Measurements from ENCODE around the gene ZNF358. TPM values are rescaled to one million over a fixed set of nuclear protein-coding genes. Genes with fewer than 3 reads are reported as not detected.

Gene ZNF358
- total RNA-seq (10 to 100 TPM in 1 of 5 donors, 1 to 10 TPM in 4; 4.3 to 10.3 (median 8.5) TPM), total RNA-seq (0.58 to 8.9 (median 3.3) reads per million in 29 experiments)
- total RNA-seq (2013): 3.6 TPM

- peak in 5 of 35 experiments; percentile 12 to 47 (median 37) for DNase-seq
- Mint-ChIP-seq H3K4me3 (peak within 1 kb of the TSS; percentile 77 to 86 (median 80)), H3K36me3 (no peaks in the 10 kb centered on the region), H3K27me3 (peaks cover 5 to 34% of the 10 kb centered on the region in 2 donors), H3K27ac (peak within 1 kb of the TSS; percentile 5 to 75), H3K9me3 (no peaks in the 10 kb centered on the region), H3K4me1 (peaks cover 9 to 21% (median 17%) of the 10 kb centered on the region in 3 donors)
- Histone ChIP-seq H3K4me1 (ENCODE audit: control insufficient read depth in 1 of 2, extremely low read depth in 1 of 2, insufficient read depth in 2 of 2, low read length in 2 of 2) (peaks cover 0 to 12% of the 10 kb centered on the region in 2 experiments), H3K27me3 (replicated peaks in 1 of 2; ENCODE audit: control insufficient read depth in 2 of 2, extremely low read depth in 1 of 2, insufficient read depth in 2 of 2, low read length in 1 of 2) (peaks cover 2 to 34% of the 10 kb centered on the region in 2 experiments), H3K27ac (ENCODE audit: low read length) (no peak within 1 kb of the TSS), H3K36me3 (ENCODE audit: control insufficient read depth in 2 of 2, extremely low read depth in 1 of 2, insufficient read depth in 1 of 2, low read length in 1 of 2) (no peaks in the 10 kb centered on the region), H3K9me3 (no peaks in the 10 kb centered on the region), H3K4me3 (ENCODE audit: control insufficient read depth in 1 of 2, extremely low read depth in 1 of 2, low read length in 1 of 2) (peak within 1 kb of the TSS; percentile 39 to 41)
- 2% methylated on average over 33 of the region's 33 CpGs for WGBS (ENCODE audit: insufficient coverage)
- ATAC-seq (replicated peaks in 1 of 4): peak; percentile 75 to 87 (median 84)
- CTCF ChIA-PET: no interaction called here
- POLR2A ChIA-PET: no interaction called here
Measured at GRCh38 chr19:7515645-7516151, at the start of gene ZNF358. TSS of gene ZNF358 (plus strand) at chr19:7516103. CDS start at chr19:7519243, 3,140 bp downstream.

GRCh38 chr19:7467009-7467989, 48.6 kb upstream of the ZNF358 start:
- Histone ChIP-seq H3K4me3 (ENCODE audit: control insufficient read depth in 1 of 2, extremely low read depth in 1 of 2, low read length in 1 of 2) (no peak overlapping the region), H3K27me3 (replicated peaks in 1 of 2; ENCODE audit: control insufficient read depth in 2 of 2, extremely low read depth in 1 of 2, insufficient read depth in 2 of 2, low read length in 1 of 2) (no peaks in the 10 kb centered on the region), H3K9me3 (no peaks in the 10 kb centered on the region), H3K4me1 (ENCODE audit: control insufficient read depth in 1 of 2, extremely low read depth in 1 of 2, insufficient read depth in 2 of 2, low read length in 2 of 2) (no peaks in the 10 kb centered on the region), H3K27ac (ENCODE audit: low read length) (no peak overlapping the region), H3K36me3 (ENCODE audit: control insufficient read depth in 2 of 2, extremely low read depth in 1 of 2, insufficient read depth in 1 of 2, low read length in 1 of 2) (peaks cover 49 to 94% of the 10 kb centered on the region in 2 donors)
- 97% methylated on average over 81 of the region's 86 CpGs for WGBS (ENCODE audit: insufficient coverage)
- H3K4me1 Mint-ChIP-seq: no peaks in the 10 kb centered on the region
- DNase-seq (no peak), ATAC-seq (replicated peaks in 1 of 4) (peak in 1 of 4 experiments; percentile 9)
- POLR2A ChIA-PET: no interaction called here
- CTCF ChIA-PET: no interaction called here
- no peaks in the 10 kb centered on the region for H3K9me3 Mint-ChIP-seq
- H3K27ac Mint-ChIP-seq: no peak overlapping the region
- no peaks in the 10 kb centered on the region for H3K27me3 Mint-ChIP-seq
- H3K36me3 Mint-ChIP-seq: peaks cover 14% of the 10 kb centered on the region
- no peak overlapping the region for H3K4me3 Mint-ChIP-seq

GRCh38 chr19:7468840-7469239, 47.1 kb upstream of the ZNF358 start:
- Histone ChIP-seq H3K36me3 (ENCODE audit: control insufficient read depth in 2 of 2, extremely low read depth in 1 of 2, insufficient read depth in 1 of 2, low read length in 1 of 2) (peaks cover 50 to 88% of the 10 kb centered on the region in 2 donors), H3K4me3 (ENCODE audit: control insufficient read depth in 1 of 2, extremely low read depth in 1 of 2, low read length in 1 of 2) (no peak overlapping the region), H3K9me3 (no peaks in the 10 kb centered on the region), H3K4me1 (ENCODE audit: control insufficient read depth in 1 of 2, extremely low read depth in 1 of 2, insufficient read depth in 2 of 2, low read length in 2 of 2) (no peaks in the 10 kb centered on the region), H3K27ac (ENCODE audit: low read length) (no peak overlapping the region), H3K27me3 (replicated peaks in 1 of 2; ENCODE audit: control insufficient read depth in 2 of 2, extremely low read depth in 1 of 2, insufficient read depth in 2 of 2, low read length in 1 of 2) (no peaks in the 10 kb centered on the region)
- ATAC-seq (replicated peaks in 1 of 4) (no peak), DNase-seq (no peak)
- WGBS (ENCODE audit: insufficient coverage): 95% methylated on average over 18 of the region's 24 CpGs
- CTCF ChIA-PET: no interaction called here
- Mint-ChIP-seq H3K9me3 (no peaks in the 10 kb centered on the region), H3K4me1 (peaks cover 0 to 2% (median 0%) of the 10 kb centered on the region in 3 donors), H3K4me3 (no peak overlapping the region), H3K27ac (no peak overlapping the region), H3K27me3 (no peaks in the 10 kb centered on the region), H3K36me3 (peaks cover 13% of the 10 kb centered on the region)
- POLR2A ChIA-PET: no interaction called here

- Histone ChIP-seq H3K9me3 (no peaks in the 10 kb centered on the region), H3K27me3 (replicated peaks in 1 of 2; ENCODE audit: control insufficient read depth in 2 of 2, extremely low read depth in 1 of 2, insufficient read depth in 2 of 2, low read length in 1 of 2) (no peaks in the 10 kb centered on the region), H3K4me3 (ENCODE audit: control insufficient read depth in 1 of 2, extremely low read depth in 1 of 2, low read length in 1 of 2) (no peak overlapping the region), H3K27ac (ENCODE audit: low read length) (no peak overlapping the region), H3K36me3 (ENCODE audit: control insufficient read depth in 2 of 2, extremely low read depth in 1 of 2, insufficient read depth in 1 of 2, low read length in 1 of 2) (peaks cover 48 to 80% of the 10 kb centered on the region in 2 donors), H3K4me1 (ENCODE audit: control insufficient read depth in 1 of 2, extremely low read depth in 1 of 2, insufficient read depth in 2 of 2, low read length in 2 of 2) (no peaks in the 10 kb centered on the region)
- no peak overlapping the region for H3K4me3 Mint-ChIP-seq
- ChIA-PET POLR2A (no interaction called here), CTCF (no interaction called here)
- H3K4me1 Mint-ChIP-seq: peaks cover 0 to 2% (median 0%) of the 10 kb centered on the region in 3 donors
- DNase-seq (no peak), ATAC-seq (replicated peaks in 1 of 4) (no peak)
- no peak overlapping the region for H3K27ac Mint-ChIP-seq
- H3K9me3 Mint-ChIP-seq: no peaks in the 10 kb centered on the region
- H3K36me3 Mint-ChIP-seq: peaks cover 10% of the 10 kb centered on the region
- H3K27me3 Mint-ChIP-seq: no peaks in the 10 kb centered on the region
- 98% methylated on average over 27 of the region's 31 CpGs for WGBS (ENCODE audit: insufficient coverage)
Measured at GRCh38 chr19:7469669-7470285, 46.1 kb upstream of the ZNF358 start.

- H3K27me3 ChIP-seq (replicated peaks in 1 of 2; ENCODE audit: control insufficient read depth in 2 of 2, extremely low read depth in 1 of 2, insufficient read depth in 2 of 2, low read length in 1 of 2): no peaks in the 10 kb centered on the region
- H3K27ac Mint-ChIP-seq: no peak overlapping the region
- POLR2A ChIA-PET: no interaction called here
- DNase-seq (no peak), ATAC-seq (replicated peaks in 1 of 4) (no peak)
- H3K4me1 ChIP-seq (ENCODE audit: control insufficient read depth in 1 of 2, extremely low read depth in 1 of 2, insufficient read depth in 2 of 2, low read length in 2 of 2): no peaks in the 10 kb centered on the region
- peaks cover 0 to 2% (median 0%) of the 10 kb centered on the region in 3 donors for H3K4me1 Mint-ChIP-seq
- 95% methylated on average over 28 of the region's 31 CpGs for WGBS (ENCODE audit: insufficient coverage)
- H3K27ac ChIP-seq (ENCODE audit: low read length): no peak overlapping the region
- CTCF ChIA-PET: no interaction called here
- H3K9me3 Mint-ChIP-seq: no peaks in the 10 kb centered on the region
- H3K4me3 Mint-ChIP-seq: no peak overlapping the region
- peaks cover 10% of the 10 kb centered on the region for H3K36me3 Mint-ChIP-seq
- H3K9me3 ChIP-seq: no peaks in the 10 kb centered on the region
- no peak overlapping the region for H3K4me3 ChIP-seq (ENCODE audit: control insufficient read depth in 1 of 2, extremely low read depth in 1 of 2, low read length in 1 of 2)
- H3K36me3 ChIP-seq (ENCODE audit: control insufficient read depth in 2 of 2, extremely low read depth in 1 of 2, insufficient read depth in 1 of 2, low read length in 1 of 2): peaks cover 46 to 70% of the 10 kb centered on the region in 2 donors
- H3K27me3 Mint-ChIP-seq: no peaks in the 10 kb centered on the region
Measured at GRCh38 chr19:7470540-7471305, 45.2 kb upstream of the ZNF358 start.

All from T-cell (primary cell).